ENCODE measurements around the gene INPP5E.

INPP5E gene
- 54.8 to 82.3 (median 63.5) reads per million in 4 experiments for total RNA-seq

DNA sequence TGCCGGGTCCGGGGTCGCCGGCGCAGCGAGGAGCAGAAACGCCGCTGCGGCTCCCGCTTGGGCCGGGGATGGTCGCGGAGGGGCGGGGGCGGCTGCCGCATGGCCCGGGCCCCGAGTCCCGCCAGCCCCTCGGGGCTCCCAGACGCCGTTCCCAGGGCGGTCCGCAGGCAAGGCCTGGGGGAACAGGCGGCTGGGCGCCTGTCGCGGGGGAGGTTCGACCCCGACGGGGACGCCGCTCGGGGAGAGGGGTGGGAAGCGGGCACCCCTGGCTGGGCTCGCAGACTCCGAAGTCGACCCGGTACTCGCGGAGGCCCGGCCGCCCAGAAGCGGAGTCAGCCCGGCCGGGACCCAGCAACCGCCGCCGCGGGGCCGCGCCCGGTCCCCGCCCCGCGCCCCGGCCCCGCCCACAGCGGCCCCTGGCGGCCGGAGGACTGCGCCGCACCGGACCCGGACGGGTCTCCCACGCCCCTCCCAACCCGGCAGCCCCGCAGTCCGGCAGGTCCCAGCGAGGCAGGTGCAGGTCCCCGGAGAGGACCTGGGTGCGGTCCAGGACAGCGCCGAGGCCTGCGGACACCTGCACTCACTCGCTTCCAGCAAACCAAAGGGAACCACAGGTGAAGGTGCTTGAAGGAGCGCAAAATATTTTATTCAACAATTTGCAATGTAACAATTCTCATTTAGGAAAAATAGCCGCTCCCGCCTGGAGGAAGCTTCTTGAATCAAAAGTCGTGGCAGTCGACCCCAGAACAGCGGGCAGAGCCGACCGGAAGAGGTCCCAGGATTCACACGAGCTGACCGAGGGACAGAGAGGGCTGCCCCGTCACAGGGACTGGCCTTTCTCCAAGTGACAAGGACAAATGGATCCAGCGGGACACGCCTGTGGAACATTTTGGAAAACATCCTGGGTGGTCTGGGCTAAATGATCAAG is at the start of gene INPP5E:
TSS of gene INPP5E (minus strand) at position 365 of the 928 bp plus-strand sequence. CDS start 426 bp downstream, outside the sequence.
- peak; percentile 77 for DNase-seq

- peak; percentile 65 for DNase-seq
Measured at GRCh38 chr9:136488247-136489214, 48.9 kb upstream of the INPP5E start.

DNA sequence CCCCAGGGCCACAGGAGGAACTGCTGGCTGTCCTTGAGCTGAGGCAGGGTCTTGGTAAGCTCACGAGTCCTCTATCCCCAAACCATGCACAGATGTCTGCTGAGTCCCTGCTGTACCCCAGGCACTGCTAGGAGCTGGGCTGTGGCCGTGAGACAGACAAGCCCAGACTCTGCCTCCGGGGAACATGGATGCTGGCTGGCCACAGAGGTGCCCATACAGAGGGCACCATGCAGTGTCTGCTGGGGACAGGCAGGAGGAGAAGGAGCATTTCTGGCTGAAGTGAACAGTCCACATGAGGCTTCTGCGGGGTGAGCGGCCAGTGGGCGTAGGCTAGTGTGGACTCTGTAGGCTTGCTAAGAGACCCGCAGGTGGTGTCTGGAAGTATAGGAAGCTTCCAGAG is 48.0 kb upstream of the INPP5E start:
- no peak for DNase-seq

DNA sequence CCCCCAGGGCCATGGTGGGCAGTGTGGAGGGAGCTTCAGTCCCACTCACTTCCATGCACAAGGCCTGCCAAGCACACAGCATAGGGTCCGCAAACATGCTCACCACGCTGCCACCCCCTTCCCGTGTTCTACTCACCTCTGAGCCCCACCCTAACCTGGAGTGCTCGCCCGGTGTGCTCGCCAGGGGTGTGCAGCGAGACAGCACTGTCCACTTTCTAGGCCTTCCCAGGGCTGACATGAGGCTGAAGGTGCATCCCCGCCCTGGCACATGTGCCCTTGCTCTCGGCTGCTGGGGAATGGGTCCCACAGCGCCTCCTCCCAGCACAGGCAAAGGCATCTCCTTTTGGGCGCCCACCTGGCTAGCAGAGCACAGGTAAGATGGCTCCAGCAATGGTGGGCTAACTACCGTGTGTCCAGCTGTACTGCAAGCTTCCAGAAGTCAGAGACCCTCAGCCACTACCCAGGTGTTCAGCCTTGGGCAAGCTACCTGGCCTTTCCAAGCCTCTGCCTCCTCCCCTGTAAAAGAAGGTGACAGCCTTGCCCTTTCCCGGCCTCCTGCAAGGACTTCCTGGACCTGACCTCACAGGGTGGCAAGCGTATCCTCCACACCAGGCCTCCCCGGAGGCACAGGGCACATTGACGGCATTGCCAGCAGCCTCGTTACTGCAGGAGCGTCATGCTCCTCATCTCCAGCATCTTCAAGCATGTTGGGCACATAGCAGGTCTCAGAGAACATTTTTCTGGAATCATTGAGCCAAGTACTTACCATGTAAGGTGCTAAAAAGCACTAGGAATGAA is 47.4 kb upstream of the INPP5E start:
- no peak for DNase-seq

GRCh38 chr9:136486131-136486530 is 46.5 kb upstream of the INPP5E start:
- DNase-seq: no peak

DNA sequence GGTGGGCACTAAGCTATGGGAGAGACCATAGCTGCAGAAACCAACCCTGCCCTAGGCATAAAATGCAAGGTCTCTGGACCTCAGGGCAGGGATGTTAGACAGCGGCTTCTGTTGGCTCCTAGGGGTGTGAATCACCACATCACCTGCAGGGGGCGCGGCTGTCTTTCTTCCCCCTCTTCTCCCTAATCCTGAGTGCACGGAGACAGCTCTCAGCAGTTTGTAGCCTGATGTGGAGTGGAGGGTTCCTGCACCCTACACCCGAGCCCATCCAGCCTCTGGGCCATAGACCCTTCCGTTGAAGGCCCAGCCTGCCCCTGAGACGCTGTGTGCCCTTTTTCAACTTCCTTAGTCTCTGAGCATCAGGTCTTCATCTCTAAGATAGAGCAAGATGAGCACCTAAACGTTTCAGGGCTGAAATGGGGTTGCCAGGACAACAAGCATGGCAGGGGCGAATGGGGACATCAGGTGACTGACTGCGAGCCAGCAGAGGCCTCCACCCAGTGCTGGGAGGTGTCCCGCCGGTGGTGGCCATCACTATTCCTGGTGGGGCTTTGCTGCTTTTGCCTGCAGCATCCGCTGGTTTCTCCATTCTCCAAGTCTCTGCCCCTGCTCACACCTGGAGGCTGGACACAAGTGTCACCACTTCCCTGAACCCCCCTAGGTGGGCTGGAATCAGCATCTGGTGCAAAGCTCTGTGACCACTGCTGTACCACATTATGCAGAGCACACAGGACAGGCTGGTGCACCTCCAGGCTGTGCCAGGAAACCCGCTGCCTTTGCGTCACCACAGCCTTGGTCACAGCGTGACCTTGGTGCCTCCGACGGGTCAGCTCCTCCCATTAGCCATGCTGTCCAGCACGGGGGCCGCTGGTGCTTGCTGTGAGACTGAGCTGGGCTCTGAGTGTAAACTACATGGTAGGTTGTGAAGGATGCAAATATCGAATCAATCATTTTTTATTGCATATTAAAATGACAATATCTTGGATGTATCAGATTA is 45.7 kb upstream of the INPP5E start:
- peak; percentile 75 for DNase-seq

DNA sequence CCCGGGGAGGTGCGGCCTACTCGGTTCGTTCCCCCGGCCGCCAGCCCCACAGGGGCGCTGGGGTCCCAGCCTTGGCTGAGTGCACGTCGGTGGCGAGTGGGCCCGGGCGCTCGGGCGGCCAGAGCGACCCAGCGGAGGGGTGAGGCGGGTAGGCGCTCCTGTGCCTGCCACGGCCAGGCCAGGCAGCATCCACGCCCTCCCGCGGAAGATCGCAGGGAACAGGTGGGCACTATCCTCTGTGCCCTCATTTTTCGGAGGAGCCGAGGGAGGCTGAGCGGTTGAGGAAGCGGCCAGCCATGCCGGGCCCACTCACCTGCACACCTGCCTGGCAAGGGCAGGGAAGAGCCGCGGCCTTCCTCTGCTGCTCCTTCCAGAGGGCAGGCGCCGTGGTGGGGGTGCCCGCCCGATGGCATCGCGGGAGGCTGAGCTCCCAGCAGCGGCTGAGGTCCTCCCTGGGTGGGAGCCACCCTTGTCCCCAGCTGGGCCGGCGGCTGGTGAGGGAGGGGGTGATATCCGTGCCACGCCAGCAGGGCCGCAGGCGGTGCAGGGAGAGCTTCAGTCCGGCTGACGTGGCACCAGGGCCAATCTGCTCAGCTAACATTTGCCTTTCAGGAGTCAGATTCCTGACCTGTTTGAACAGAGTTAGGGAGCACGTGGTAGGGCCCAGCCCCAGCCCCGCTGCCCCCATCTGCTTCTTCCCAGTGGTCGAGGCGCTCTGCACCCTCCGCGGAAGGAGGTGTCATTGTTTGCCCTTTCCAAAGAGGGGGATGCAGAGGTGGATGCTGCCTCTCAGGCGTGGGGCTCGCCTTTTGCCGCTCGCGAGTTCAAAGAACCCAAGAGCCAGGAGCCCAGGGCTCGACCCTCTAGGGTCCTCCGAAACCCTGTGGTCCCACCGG is 44.8 kb upstream of the INPP5E start:
- peak; percentile 31 for DNase-seq

GRCh38 chr9:136483589-136484152 is 44.0 kb upstream of the INPP5E start:
- DNase-seq: peak; percentile 88

DNA sequence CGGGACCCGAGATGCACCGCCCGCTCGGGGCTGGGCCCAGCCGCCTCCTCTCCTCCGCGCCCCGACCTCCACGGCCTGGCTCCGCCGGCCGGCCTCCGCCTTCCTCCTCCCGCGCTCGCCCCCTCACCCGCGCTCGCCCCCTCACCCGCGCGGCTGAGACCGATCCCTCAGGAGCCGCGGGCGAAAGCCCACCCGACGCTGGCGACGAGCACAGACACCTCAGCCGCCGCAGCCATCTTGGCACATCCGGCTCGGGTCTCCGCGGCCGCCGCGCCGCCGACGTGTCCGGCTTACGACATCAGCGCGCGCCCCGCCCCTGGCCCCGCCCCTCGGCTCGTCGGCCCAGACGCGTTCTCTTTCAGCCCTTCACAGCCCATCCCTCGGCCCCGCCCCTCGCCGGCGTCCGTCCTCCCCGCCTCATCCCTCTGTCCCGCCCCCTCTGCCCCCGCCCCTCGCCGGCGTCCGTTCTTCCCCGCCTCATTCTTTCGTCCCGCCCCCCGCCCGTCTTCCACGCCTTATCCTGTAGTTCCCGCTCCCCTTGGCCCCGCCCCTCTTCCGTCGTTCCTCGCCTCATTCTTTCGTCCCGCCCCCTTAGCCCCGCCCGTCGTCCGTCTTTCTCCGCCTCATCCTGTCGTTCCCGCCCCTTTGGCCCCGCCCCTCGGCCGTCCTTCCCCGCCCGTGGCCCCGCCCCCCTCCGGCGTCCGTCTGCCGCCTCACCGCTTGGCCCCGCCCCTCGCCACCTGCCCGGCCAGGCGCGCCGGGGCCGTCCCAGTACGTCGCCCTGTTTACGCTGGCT is 43.3 kb upstream of the INPP5E start, which contains the start of gene SEC16A:
TSS of gene SEC16A (minus strand) at position 248 of the 796 bp plus-strand sequence. CDS start 5,425 bp downstream, outside the sequence.
- DNase-seq: peak; percentile 100

GRCh38 chr9:136482046-136482792 is 42.6 kb upstream of the INPP5E start:
- peak; percentile 39 for DNase-seq

GRCh38 chr9:136481558-136481957 is 41.9 kb upstream of the INPP5E start:
- no peak for DNase-seq

- DNase-seq: no peak
Measured at GRCh38 chr9:136476369-136477150, 36.9 kb upstream of the INPP5E start.

DNA sequence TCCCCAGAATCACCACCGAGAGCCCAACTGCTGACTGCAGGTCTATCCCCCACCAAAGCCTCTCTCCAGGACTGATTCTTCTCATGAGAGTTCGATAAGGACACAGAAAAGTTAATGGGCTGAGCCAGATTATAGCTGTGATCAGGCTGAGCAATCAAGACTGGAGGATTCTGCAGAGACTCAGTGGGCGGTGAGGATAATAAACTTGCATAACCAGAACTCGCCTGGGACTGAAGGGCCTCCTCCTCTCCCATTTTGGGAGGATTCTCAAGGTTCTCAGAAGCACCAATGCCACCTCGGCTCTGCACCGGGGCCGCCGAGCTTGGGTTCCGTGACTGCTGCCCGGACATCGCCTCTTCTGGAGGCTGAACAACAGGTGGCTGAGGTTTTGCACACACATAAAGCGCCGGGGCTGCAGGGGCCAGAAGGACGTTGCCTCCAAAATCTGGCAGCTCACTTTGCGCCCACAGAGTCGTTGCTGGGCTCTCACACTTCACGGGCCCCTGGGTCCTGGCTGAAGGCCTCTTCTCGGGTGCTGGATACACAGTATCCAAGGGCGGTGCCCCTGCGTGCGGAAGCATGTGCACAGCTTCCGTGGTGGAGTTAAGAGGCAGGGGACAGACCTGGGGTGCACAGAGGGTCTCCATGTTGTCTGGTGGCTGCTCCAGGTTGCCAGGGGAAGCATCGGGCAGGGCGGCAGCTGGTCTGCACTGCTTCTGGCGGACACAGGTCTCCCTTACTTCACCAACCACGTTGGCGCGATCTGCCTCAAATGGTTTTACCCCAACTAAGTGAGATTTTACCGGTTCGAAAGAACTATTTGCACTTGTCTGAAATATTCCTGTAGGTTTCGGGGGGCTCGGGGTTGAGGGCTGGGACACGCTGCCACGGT is 35.6 kb upstream of the INPP5E start:
- no peak for DNase-seq

DNA sequence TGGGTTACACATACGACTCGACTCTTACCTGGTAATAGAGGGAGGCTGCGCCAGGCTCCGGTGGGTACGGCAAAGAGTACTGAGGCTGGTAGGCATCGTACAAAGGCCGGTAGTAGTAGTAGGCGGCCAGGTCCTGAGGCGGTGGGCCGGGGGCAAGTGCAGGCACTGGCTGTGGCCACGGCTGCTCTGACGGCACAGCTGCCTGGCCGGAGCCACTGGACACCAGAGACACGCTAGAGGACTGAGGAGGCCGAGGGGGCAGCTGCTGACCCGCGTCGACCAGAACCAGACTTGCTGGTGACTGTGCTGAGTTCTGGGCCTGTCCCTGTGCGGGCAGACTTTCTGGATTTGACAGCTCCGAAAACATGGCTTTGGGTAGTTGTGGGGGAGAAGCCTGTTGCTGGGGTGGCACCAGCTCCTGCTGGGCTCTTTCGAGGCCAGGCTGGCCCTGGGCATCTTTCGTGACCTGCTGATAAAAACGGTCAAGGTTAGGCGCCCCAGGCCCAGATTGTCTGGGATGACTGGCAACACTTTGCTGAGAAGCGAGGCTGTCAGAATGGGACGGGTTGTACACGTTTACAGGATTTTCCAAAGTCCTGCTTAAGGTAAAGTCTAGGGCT is 34.5 kb upstream of the INPP5E start:
- no peak for DNase-seq

GRCh38 chr9:136473354-136473721 is 33.7 kb upstream of the INPP5E start:
- DNase-seq: no peak
